SK-N-SH (cell line): ENCODE measurements around the gene IGFALS. TPM values are rescaled to one million over a fixed set of nuclear protein-coding genes. Genes with fewer than 3 reads are reported as not detected.

ENCODE experiments used
- CTCF ChIA-PET: fragments of 300-600, 350-600 bp; formaldehyde crosslinking; extraction: SDS; loops from one replicate; lab custom pipeline; 2021; lab: Yijun Ruan, JAX
- POLR2A ChIA-PET: fragments of 350-600 bp; sonication (Branson Sonifier 250); formaldehyde crosslinking; extraction: SDS; loops from one replicate; lab custom pipeline; 2020; ENCODE audit warnings: antibody characterized with exemption, inconsistent platforms; lab: Yijun Ruan, JAX
- DNase-seq: peaks from one replicate; pipeline ENCODE4 v3.0.0; 2012
- H2AFZ ChIP-seq: fragments of 200-600 bp; sonication (generic); 2 replicates; pipeline ENCODE4 v1.8.1; 2016; ENCODE audit warnings: antibody characterized with exemption, mild to moderate bottlenecking, low read depth
- H3F3A ChIP-seq: fragments of 200-600 bp; sonication (generic); replicated peaks from 2 replicates; pipeline ENCODE3; 2016; ENCODE audit warnings: antibody characterized with exemption, mild to moderate bottlenecking; ENCODE audit not compliant: insufficient read depth
- H3K27ac ChIP-seq, 2 experiments: fragments of 200-500 bp in 1 of 2; fragments of 200-600 bp in 1 of 2; sonication (Bioruptor generic) in 1 of 2; sonication (generic), shearing (Covaris generic) in 1 of 2; 2 replicates each; pipeline versions ENCODE4 v1.5.1 to v1.6.1; 2014 to 2016; ENCODE audit warnings: low read depth in 2 of 2, inconsistent platforms in 1 of 2, low read length in 1 of 2, mild to moderate bottlenecking in 1 of 2, mixed read lengths in 1 of 2
- H3K27me3 ChIP-seq: fragments of 200-600 bp; sonication (generic), shearing (Covaris generic); 2 replicates; pipeline ENCODE4 v1.6.1; 2016; ENCODE audit warnings: mixed run types; ENCODE audit not compliant: insufficient read depth
- H3K36me3 ChIP-seq, 2 experiments: fragments of 200-500 bp in 1 of 2; fragments of 200-600 bp in 1 of 2; sonication (Bioruptor generic) in 1 of 2; sonication (generic) in 1 of 2; replicated peaks in 1 of 2; 2 replicates each; pipeline versions ENCODE3 to v1.5.1; 2014 to 2016; ENCODE audit warnings: low read length in 1 of 2, mild to moderate bottlenecking in 1 of 2; ENCODE audit not compliant: insufficient read depth in 2 of 2, control insufficient read depth in 1 of 2
- H3K4me1 ChIP-seq, 2 experiments: fragments of 200-500 bp in 1 of 2; fragments of 200-600 bp in 1 of 2; sonication (Bioruptor generic) in 1 of 2; sonication (generic), shearing (Covaris generic) in 1 of 2; 2 replicates each; pipeline versions ENCODE4 v1.5.1 to v1.6.1; 2014 to 2016; ENCODE audit warnings: low read depth in 1 of 2, low read length in 1 of 2, mixed run types in 1 of 2; ENCODE audit not compliant: insufficient read depth in 2 of 2, control insufficient read depth in 1 of 2
- H3K4me2 ChIP-seq: fragments of 200-600 bp; sonication (generic), shearing (Covaris generic); 2 replicates; pipeline ENCODE4 v1.6.1; 2017; ENCODE audit warnings: mixed run types
- H3K4me3 ChIP-seq, 2 experiments: fragments of 200-500 bp in 1 of 2; fragments of 200-600 bp in 1 of 2; sonication (Bioruptor generic) in 1 of 2; sonication (generic), shearing (Covaris generic) in 1 of 2; 2 replicates each; pipeline versions ENCODE4 v1.5.1 to v1.8.1; 2014 to 2016; ENCODE audit warnings: low read depth in 2 of 2, inconsistent platforms in 1 of 2, low read length in 1 of 2, mild to moderate bottlenecking in 1 of 2, mixed read lengths in 1 of 2, moderate library complexity in 1 of 2
- H3K79me2 ChIP-seq: fragments of 200-600 bp; sonication (generic); 2 replicates; pipeline ENCODE4 v1.8.1; 2017; ENCODE audit warnings: mild to moderate bottlenecking; ENCODE audit not compliant: insufficient read depth
- H3K9ac ChIP-seq: fragments of 200-600 bp; sonication (generic); 2 replicates; pipeline ENCODE4 v1.6.1; 2017; ENCODE audit warnings: mixed run types
- H3K9me2 ChIP-seq: fragments of 200-600 bp; sonication (generic); 2 replicates; pipeline ENCODE4 v1.6.1; 2017; ENCODE audit warnings: mixed run types
- H3K9me3 ChIP-seq: fragments of 200-600 bp; sonication (generic); 2 replicates; pipeline ENCODE4 v1.6.1; 2017; ENCODE audit warnings: mixed run types, mild to moderate bottlenecking, moderate library complexity
- H4K20me1 ChIP-seq: fragments of 200-600 bp; sonication (generic); 2 replicates; pipeline ENCODE4 v1.6.1; 2017; ENCODE audit warnings: mild to moderate bottlenecking, mixed run types; ENCODE audit not compliant: insufficient read depth
- CHD2 ChIP-seq: fragments of 150-350 bp; IDR thresholded peaks from 2 replicates; pipeline ENCODE4 v1.6.1; 2018; ENCODE audit warnings: low read length; ENCODE audit not compliant: partially characterized antibody
- FOSL2 ChIP-seq: IDR thresholded peaks from 2 replicates; pipeline ENCODE4 v1.4.0; 2012; ENCODE audit warnings: low read depth, mild to moderate bottlenecking, moderate library complexity, borderline replicate concordance
- FOXJ3 ChIP-seq: sonication (generic); formaldehyde crosslinking; IDR thresholded peaks from 2 replicates; pipeline ENCODE4 v1.5.1; 2020; ENCODE audit warnings: mild to moderate bottlenecking, missing genetic modification reagents
- JUND ChIP-seq: IDR thresholded peaks from 2 replicates; pipeline ENCODE4 v1.4.0; 2012
- MEF2A ChIP-seq: IDR thresholded peaks from 2 replicates; pipeline ENCODE4 v1.4.0; 2012; ENCODE audit warnings: low read depth, borderline replicate concordance
- NFIC ChIP-seq: IDR thresholded peaks from 2 replicates; pipeline ENCODE4 v1.4.0; 2012; ENCODE audit warnings: borderline replicate concordance
- NRF1 ChIP-seq: IDR thresholded peaks from 2 replicates; pipeline ENCODE4 v1.6.1; 2012; ENCODE audit warnings: low read depth, mild to moderate bottlenecking, low read length
- RCOR1 ChIP-seq: fragments of 150-350 bp; IDR thresholded peaks from 2 replicates; pipeline ENCODE4 v1.6.1; 2017; ENCODE audit warnings: antibody characterized with exemption, low read length
- SIN3A ChIP-seq: IDR thresholded peaks from 2 replicates; pipeline ENCODE4 v1.6.1; 2012; ENCODE audit warnings: low read depth, mild to moderate bottlenecking, low read length, moderate library complexity, borderline replicate concordance
- SMC3 ChIP-seq: IDR thresholded peaks from 2 replicates; pipeline ENCODE4 v1.6.1; 2012; ENCODE audit warnings: low read depth, low read length, improper control_type of control experiment
- TEAD4 ChIP-seq: IDR thresholded peaks from 2 replicates; pipeline ENCODE4 v1.4.0; 2012; ENCODE audit warnings: mild to moderate bottlenecking, borderline replicate concordance; ENCODE audit not compliant: insufficient read depth
- WGBS: methylation state at CpG from one replicate; pipeline ENCODE4 v1.1.6; 2017; ENCODE audit warnings: low lambda C conversion rate; 5-methylcytosine and 5-hydroxymethylcytosine counted together
- polyA plus RNA-seq, 3 experiments: library from polyadenylated mRNA; depleted of rRNA; stranded (reverse); fragments of >200 nt; gene quantifications; 2 replicates each; pipeline ENCODE4 v1.2.3, GENCODE V29; 2012
- TF ChIP-seq, protein P1 (sequence below): IDR thresholded peaks from 2 replicates; pipeline ENCODE4 v1.4.0; 2012; ENCODE audit warnings: low read depth, borderline replicate concordance
- TF ChIP-seq, protein P2 (sequence below): IDR thresholded peaks from 2 replicates; pipeline ENCODE4 v1.4.0; 2012; ENCODE audit warnings: low read depth
- TF ChIP-seq, protein P3 (sequence below): IDR thresholded peaks from 2 replicates; pipeline ENCODE4; 2012
- TF ChIP-seq, protein P4 (sequence below): fragments of 200-600 bp; sonication (generic); IDR thresholded peaks from 2 replicates; pipeline ENCODE4 v1.6.1; 2017; ENCODE audit warnings: antibody characterized with exemption, mild to moderate bottlenecking, moderate library complexity
- TF ChIP-seq, protein P5 (sequence below): fragments of 150-350 bp; IDR thresholded peaks from 2 replicates; pipeline ENCODE4 v1.6.1; 2016; ENCODE audit warnings: mild to moderate bottlenecking, low read depth, low read length

The IGFALS gene
- polyA plus RNA-seq, 1 of the 3 experiments (the other 2 are of a cell fraction): 0.02 TPM

DNA sequence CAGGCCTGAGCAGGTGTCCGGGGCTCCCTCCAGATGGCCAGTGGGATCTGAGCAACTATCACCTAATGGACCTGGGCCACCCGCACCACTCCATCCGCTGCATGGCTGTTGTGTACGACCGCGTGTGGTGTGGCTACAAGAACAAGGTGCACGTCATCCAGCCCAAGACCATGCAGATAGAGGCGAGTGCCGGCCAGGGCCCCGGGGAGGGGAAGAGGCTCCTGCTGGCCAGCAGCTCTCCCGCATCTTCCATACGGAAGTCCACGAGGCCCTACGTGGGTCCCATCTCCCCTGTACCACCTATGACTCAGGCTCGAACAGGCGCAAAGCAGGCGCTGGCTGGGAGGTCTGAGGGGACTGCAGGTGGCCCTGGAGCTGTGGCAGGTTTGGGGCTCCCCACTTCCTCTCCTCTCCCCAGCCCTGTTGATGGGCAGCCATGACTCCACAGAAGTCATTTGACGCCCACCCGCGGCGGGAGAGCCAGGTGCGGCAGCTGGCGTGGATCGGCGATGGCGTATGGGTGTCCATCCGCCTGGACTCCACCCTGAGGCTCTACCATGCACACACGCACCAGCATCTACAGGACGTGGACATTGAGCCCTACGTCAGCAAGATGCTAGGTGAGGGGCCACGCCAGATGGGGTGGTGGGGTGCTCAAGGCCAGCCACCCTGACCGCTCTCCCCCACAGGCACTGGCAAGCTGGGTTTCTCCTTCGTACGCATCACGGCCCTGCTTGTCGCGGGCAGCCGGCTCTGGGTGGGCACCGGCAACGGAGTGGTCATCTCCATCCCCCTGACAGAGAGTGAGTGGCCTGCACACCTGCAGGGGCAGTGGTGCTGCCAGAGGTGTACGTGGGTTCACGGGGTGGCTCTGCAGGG, 26.1 kb downstream of the IGFALS start:
- 95% methylated on average over 24 of the region's 42 CpGs for WGBS
- H3K4me1 ChIP-seq: peaks cover 0 to 19% of the 10 kb centered on the region in 2 experiments; a peak in 1 of 4 replicates
- peaks cover 6 to 65% of the 10 kb centered on the region in 2 experiments for H3K36me3 ChIP-seq
- H3K79me2 ChIP-seq: peaks cover 5% of the 10 kb centered on the region; the same call in 1 of the 2 replicates
- no peak overlapping the region for H3K4me3 ChIP-seq
- H3K27ac ChIP-seq: no peak overlapping the region
- H3K4me2 ChIP-seq: no peak overlapping the region
- TF ChIP-seq RCOR1 (no peak), JUND (no peak)
- DNase-seq: no peak
- H3K9ac ChIP-seq: no peak overlapping the region
- H3K9me2 ChIP-seq: no peaks in the 10 kb centered on the region
- H3K9me3 ChIP-seq: no peaks in the 10 kb centered on the region
- 0 out of 2 replicates have a peak, but pooled peaks cover 5% of the 10 kb centered on the region for H4K20me1 ChIP-seq
- ChIA-PET POLR2A (no interaction called here), CTCF (interaction anchor here (0.6 to 1.1 kb wide), 2 partner anchors 13 to 220 kb away, joined by 3 read pairs; no protein-coding TSS in a partner anchor)
- H3F3A ChIP-seq: peaks cover 9% of the 10 kb centered on the region
- no peaks in the 10 kb centered on the region for H3K27me3 ChIP-seq
- no peak overlapping the region for H2AFZ ChIP-seq

DNA sequence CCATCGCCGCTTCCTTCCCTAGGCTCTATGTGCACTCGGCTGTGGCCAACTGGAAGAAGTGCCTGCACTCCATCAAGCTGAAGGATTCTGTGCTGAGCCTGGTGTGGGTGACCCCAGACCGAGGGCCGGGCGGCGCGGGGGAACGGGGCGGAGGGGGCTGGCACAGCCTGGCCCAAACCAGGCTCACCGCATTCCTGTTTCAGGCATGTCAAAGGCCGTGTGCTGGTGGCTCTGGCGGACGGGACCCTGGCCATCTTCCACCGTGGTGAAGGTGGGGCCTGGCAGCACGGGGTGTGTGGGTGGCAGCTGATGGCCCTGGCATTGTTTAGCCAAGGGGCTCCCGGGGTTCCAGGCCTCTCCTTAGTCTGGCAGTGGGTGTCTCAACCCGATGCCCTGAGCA, 26.8 kb downstream of the IGFALS start:
- H3K9me2 ChIP-seq: no peaks in the 10 kb centered on the region
- no peaks in the 10 kb centered on the region for H3K27me3 ChIP-seq
- ChIA-PET POLR2A (no interaction called here), CTCF (no interaction called here)
- no peak overlapping the region for H3K4me3 ChIP-seq
- TF ChIP-seq CHD2 (no peak), MEF2A (no peak), SIN3A (no peak), NFIC (no peak), RCOR1 (no peak), TEAD4 (no peak), FOXJ3 (CRISPR knock-in tag) (no peak), FOSL2 (no peak), SMC3 (no peak), NRF1 (no peak)
- TF ChIP-seq, protein P1, sequence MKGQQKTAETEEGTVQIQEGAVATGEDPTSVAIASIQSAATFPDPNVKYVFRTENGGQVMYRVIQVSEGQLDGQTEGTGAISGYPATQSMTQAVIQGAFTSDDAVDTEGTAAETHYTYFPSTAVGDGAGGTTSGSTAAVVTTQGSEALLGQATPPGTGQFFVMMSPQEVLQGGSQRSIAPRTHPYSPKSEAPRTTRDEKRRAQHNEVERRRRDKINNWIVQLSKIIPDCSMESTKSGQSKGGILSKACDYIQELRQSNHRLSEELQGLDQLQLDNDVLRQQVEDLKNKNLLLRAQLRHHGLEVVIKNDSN: no peak
- TF ChIP-seq, protein P2, sequence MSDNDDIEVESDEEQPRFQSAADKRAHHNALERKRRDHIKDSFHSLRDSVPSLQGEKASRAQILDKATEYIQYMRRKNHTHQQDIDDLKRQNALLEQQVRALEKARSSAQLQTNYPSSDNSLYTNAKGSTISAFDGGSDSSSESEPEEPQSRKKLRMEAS: no peak
- TF ChIP-seq, protein P3, sequence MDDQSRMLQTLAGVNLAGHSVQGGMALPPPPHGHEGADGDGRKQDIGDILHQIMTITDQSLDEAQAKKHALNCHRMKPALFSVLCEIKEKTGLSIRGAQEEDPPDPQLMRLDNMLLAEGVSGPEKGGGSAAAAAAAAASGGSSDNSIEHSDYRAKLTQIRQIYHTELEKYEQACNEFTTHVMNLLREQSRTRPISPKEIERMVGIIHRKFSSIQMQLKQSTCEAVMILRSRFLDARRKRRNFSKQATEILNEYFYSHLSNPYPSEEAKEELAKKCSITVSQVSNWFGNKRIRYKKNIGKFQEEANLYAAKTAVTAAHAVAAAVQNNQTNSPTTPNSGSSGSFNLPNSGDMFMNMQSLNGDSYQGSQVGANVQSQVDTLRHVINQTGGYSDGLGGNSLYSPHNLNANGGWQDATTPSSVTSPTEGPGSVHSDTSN: no peak
- TF ChIP-seq, protein P4, sequence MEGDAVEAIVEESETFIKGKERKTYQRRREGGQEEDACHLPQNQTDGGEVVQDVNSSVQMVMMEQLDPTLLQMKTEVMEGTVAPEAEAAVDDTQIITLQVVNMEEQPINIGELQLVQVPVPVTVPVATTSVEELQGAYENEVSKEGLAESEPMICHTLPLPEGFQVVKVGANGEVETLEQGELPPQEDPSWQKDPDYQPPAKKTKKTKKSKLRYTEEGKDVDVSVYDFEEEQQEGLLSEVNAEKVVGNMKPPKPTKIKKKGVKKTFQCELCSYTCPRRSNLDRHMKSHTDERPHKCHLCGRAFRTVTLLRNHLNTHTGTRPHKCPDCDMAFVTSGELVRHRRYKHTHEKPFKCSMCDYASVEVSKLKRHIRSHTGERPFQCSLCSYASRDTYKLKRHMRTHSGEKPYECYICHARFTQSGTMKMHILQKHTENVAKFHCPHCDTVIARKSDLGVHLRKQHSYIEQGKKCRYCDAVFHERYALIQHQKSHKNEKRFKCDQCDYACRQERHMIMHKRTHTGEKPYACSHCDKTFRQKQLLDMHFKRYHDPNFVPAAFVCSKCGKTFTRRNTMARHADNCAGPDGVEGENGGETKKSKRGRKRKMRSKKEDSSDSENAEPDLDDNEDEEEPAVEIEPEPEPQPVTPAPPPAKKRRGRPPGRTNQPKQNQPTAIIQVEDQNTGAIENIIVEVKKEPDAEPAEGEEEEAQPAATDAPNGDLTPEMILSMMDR: no peak
- TF ChIP-seq, protein P5, sequence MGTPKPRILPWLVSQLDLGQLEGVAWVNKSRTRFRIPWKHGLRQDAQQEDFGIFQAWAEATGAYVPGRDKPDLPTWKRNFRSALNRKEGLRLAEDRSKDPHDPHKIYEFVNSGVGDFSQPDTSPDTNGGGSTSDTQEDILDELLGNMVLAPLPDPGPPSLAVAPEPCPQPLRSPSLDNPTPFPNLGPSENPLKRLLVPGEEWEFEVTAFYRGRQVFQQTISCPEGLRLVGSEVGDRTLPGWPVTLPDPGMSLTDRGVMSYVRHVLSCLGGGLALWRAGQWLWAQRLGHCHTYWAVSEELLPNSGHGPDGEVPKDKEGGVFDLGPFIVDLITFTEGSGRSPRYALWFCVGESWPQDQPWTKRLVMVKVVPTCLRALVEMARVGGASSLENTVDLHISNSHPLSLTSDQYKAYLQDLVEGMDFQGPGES: no peak
- H3K27ac ChIP-seq: no peak overlapping the region
- no peaks in the 10 kb centered on the region for H3K79me2 ChIP-seq
- H3K9ac ChIP-seq: no peak overlapping the region
- DNase-seq: no peak
- no peak overlapping the region for H2AFZ ChIP-seq
- H3K4me1 ChIP-seq: peaks cover 0 to 12% of the 10 kb centered on the region in 2 experiments; a peak in 1 of 4 replicates
- 0 out of 2 replicates have a peak, but pooled peaks cover 5% of the 10 kb centered on the region for H4K20me1 ChIP-seq
- 87% methylated on average over 7 of the region's 18 CpGs for WGBS
- peaks cover 6 to 71% of the 10 kb centered on the region in 2 experiments for H3K36me3 ChIP-seq
- no peak overlapping the region for H3K4me2 ChIP-seq
- H3K9me3 ChIP-seq: no peaks in the 10 kb centered on the region
- H3F3A ChIP-seq: peaks cover 5% of the 10 kb centered on the region
